Right renal pelvis (tissue), 4 donors: ENCODE measurements around the gene ECPAS. TPM values are rescaled to one million over a fixed set of nuclear protein-coding genes. Genes with fewer than 3 reads are reported as not detected.
"Not testable (repeated sequence)": the region's sequence is repeated elsewhere in the genome, so short reads cannot be mapped to it uniquely, and the experiment has no call there.

Experiments used
- DNase-seq, 4 donors: peaks; one replicate each; pipeline ENCODE4 v3.0.0-alpha.2; 2013; ENCODE audit warnings: low read depth in 4 of 4, low spot score in 3 of 4, missing footprints in 1 of 4
- polyA plus RNA-seq, 4 donors: library from polyadenylated mRNA; unstranded; fragments of 120-200 nt; gene quantifications; one replicate each; pipeline ENCODE4 v1.2.1, GENCODE V29; 2013; ENCODE audit not compliant: insufficient read length in 4 of 4

ECPAS gene, protein sequence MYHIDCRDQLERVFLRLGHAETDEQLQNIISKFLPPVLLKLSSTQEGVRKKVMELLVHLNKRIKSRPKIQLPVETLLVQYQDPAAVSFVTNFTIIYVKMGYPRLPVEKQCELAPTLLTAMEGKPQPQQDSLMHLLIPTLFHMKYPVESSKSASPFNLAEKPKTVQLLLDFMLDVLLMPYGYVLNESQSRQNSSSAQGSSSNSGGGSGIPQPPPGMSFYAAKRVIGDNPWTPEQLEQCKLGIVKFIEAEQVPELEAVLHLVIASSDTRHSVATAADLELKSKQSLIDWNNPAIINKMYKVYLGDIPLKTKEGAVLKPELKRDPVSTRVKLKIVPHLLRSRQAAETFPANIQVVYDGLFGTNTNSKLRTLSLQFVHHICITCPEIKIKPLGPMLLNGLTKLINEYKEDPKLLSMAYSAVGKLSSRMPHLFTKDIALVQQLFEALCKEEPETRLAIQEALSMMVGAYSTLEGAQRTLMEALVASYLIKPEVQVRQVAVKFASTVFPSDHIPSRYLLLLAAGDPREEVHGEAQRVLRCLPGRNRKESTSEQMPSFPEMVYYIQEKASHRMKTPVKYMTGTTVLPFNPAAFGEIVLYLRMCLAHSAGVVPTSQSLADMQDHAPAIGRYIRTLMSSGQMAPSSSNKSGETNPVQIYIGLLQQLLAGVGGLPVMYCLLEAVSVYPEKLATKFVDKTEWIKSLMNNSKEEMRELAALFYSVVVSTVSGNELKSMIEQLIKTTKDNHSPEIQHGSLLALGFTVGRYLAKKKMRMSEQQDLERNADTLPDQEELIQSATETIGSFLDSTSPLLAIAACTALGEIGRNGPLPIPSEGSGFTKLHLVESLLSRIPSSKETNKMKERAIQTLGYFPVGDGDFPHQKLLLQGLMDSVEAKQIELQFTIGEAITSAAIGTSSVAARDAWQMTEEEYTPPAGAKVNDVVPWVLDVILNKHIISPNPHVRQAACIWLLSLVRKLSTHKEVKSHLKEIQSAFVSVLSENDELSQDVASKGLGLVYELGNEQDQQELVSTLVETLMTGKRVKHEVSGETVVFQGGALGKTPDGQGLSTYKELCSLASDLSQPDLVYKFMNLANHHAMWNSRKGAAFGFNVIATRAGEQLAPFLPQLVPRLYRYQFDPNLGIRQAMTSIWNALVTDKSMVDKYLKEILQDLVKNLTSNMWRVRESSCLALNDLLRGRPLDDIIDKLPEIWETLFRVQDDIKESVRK (N-terminal part only)
- 10 to 100 TPM; 67.1 to 73.4 (median 70.6) TPM for polyA plus RNA-seq

DNA sequence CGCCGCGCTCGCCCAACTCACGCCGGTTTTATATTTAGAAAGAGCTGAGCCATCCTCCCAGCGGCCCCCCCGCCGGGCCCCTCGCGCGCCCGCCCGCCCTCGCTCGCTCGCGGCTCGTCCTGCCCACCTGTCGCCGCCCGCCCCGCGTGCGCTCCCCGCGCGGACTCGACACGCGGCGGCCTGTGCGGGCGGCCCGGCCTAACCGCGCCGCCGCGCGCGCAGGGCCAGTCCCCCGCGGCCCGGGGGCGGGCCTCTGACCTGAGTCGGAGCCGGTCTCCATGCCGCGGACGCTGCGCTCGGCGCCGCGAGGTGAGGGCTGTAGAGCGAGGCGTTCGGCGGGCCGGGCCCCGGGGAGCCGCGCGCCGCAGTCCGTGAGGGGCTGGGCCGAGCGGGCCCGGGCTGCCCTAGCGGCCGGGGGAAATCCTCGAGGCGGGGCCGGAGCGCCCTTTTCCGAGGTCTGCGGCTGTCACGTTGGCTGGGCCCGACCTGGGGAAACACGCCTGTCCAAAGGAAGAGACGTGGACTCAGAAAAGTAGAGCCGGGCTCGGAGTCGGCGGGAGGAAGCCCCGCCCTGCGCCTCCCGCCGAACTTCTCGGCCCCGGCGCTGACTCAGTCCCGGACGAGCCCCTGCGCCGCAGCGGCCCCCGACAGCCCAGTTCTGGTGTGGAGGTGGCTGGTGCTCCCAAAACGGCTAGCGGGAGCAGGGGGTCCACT lies at the start of gene ECPAS:
ECPAS (minus strand) TSS at position 526 of the 714 bp plus-strand sequence. CDS start 11,465 bp downstream, outside the sequence.
- DNase-seq = peak in 3 of 4 donors; percentile 38 to 59 (median 56)

- DNase-seq = no peak
Measured at GRCh38 chr9:111533099-111533790, 49.1 kb upstream of the ECPAS start.

- no peak for DNase-seq
Measured at GRCh38 chr9:111531716-111532115, 47.5 kb upstream of the ECPAS start.

GRCh38 chr9:111529787-111530186 lies 45.6 kb upstream of the ECPAS start:
- DNase-seq = no peak

GRCh38 chr9:111527347-111527746 lies 43.2 kb upstream of the ECPAS start:
- DNase-seq = no peak

DNA sequence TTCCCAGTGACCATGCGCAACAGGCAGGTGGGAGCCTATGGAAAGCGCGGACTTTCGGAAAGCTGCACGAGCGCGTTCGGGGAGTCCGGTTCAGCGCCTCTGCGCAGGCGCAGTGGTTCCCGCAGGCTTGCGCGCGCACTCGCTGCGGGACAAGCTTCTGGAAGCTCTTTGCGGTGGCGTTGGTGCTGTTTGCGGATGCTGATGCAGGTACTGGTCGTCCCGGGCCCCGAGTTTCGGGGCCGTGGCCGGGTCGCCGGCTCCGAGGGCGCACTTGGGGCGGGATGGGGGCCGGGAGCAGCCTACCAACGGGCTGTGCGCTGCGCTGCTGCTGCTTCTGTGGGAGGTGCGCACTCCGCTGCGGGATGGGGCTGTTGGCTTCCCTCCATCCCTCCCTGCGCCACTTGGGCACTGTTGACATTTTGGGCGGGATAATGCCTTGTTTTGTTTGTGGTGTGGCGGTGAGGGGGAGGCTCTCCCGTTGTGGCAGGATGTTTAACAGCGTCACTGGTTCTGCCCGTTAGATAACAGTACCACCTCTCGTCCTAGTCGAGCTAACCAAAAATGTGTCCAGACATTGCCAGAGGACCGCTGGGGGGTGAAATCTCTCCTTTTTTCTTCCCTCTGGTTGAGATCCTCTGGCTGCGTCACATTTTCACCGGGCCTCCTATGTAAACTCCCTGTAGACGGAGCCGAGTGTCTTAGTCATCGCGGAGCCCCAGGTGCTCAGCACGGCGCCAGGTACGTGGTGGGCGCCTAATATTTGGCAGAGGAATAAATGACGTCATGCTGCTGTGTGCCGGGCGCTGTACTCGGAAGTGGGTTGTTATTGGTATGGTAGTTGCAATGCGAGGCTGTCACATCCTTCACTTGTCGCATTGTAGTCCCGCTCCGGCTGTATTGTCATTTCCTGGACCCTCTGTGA lies 41.1 kb upstream of the ECPAS start, which contains the start of gene ZNF483:
ZNF483 (plus strand) TSS at position 124 of the 922 bp plus-strand sequence. CDS start 2,217 bp downstream, outside the sequence.
- DNase-seq = peak; percentile 69 to 82 (median 78)

- DNase-seq = no peak
Measured at GRCh38 chr9:111524731-111525055, 40.5 kb upstream of the ECPAS start.

- no peak for DNase-seq
Measured at GRCh38 chr9:111516061-111516465, 31.9 kb upstream of the ECPAS start.

GRCh38 chr9:111514967-111515366 lies 30.8 kb upstream of the ECPAS start:
- no peak for DNase-seq

DNA sequence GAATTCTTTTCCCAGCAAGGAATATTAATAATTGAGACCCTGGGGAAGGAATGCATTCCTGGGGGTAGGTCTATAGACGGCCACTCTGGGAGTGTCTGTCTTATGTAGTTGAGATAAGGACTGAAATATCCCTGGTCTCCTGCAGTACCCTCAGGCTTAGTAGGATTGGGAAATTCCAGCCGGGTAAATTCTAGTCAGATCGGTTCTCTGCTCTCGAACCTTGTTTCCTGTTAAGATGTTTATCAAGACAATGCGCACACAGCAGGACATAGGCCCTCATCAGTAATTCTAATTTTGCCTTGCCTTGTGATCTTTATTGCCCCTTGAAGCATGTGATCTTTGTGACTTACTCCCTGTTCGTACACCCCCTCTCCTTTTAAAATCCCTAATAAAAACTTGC lies 27.4 kb upstream of the ECPAS start:
- DNase-seq = not testable (repeated sequence)

GRCh38 chr9:111502506-111502905 lies 18.3 kb upstream of the ECPAS start:
- no peak for DNase-seq

GRCh38 chr9:111501648-111502047 lies 17.5 kb upstream of the ECPAS start:
- DNase-seq = no peak

DNA sequence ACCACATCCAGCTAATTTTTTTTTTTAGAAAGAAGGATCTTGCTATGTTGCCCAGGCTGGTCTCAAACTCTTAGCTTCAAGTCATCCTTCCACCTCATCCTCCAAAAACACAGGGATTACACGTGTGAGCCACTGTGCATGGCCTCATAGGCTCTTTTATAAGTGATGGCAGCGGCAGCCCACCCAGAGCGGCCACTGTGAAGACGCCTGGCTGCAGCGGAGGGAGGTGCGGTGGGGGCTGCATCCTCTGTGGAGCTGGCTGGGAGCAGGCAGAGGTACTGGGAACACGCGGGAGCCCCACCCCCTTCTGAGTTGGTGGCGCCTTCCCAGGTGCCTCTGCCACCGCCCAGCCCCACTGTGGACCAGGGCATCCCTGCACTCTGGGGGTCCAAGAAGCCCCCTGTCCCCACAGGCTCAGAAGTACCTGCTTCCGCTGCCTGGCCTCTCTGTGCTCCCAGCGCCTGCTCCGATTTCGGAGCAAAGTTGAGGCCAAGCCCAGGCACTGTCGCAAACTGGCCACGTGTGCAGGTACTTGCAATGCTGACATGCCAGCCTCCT lies 16.9 kb upstream of the ECPAS start:
- no peak for DNase-seq

GRCh38 chr9:111497196-111497595 lies 13.0 kb upstream of the ECPAS start:
- not testable (repeated sequence) for DNase-seq

- no peak for DNase-seq
Measured at GRCh38 chr9:111484572-111484894, 350 bp upstream of the ECPAS start.

DNA sequence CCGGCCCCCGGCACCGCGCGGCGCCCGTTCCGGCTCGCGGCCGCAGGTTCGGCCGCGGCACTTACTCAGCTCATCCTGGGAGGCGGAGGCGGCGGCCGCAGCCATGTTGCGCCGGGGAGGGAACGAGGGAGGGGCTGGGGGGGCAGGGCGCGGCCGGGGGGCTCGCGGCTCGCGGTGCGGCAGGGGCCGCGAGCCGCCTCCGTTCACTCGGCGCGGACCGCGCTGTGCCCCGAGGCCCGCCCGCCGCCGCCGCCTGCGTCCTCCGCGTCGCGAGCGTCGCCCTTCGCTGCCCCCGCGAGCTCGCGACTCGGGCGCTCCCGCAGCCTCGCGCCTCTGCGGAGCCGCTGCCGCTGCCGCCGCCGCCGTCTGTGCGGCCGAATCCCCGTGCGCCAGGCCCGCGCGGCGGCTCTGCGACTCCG lies 735 bp downstream of the ECPAS start:
- DNase-seq = peak in 1 of 4 donors; percentile 21

- DNase-seq = peak in 3 of 4 donors; percentile 43 to 49 (median 46)
Measured at GRCh38 chr9:111482694-111483438, 1.3 kb downstream of the ECPAS start.
